Activated T-helper 2 cell treated with anti-CD3 and anti-CD28 coated beads, Interferon-gamma antibody, Interleukin-2, Interleukin-4, amounts not matched to agents 10 μg/mL and 5 μg/mL and 100 μg/mL, durations not matched to agents 14 hours and 24 hours and 36 hours (primary cell): ENCODE measurements around the gene PRM2. TPM values are rescaled to one million over a fixed set of nuclear protein-coding genes. Genes with fewer than 3 reads are reported as not detected.

ENCODE experiments used
- DNase-seq: peaks from one replicate; pipeline ENCODE4 v3.0.0; 2021; ENCODE audit warnings: low spot score
- H3K27ac Mint-ChIP-seq: one replicate; pipeline ENCODE4 v1.8.0; 2021; ENCODE audit warnings: mixed read lengths
- H3K27me3 Mint-ChIP-seq: one replicate; pipeline ENCODE4 v1.8.0; 2021; ENCODE audit warnings: low read depth, mixed read lengths
- H3K36me3 Mint-ChIP-seq: one replicate; pipeline ENCODE4 v1.8.0; 2021; ENCODE audit warnings: low read depth, mixed read lengths
- H3K4me1 Mint-ChIP-seq: one replicate; pipeline ENCODE4 v1.8.0; 2021; ENCODE audit warnings: low read depth, mixed read lengths
- H3K4me3 Mint-ChIP-seq: one replicate; pipeline ENCODE4 v1.8.0; 2021; ENCODE audit warnings: low read depth, mild to moderate bottlenecking, moderate library complexity, mixed read lengths
- H3K9me3 Mint-ChIP-seq: one replicate; pipeline ENCODE4 v1.8.0; 2021; ENCODE audit warnings: mixed read lengths
- intact Hi-C: fragments of 100-400 bp; cut with micrococcal nuclease; formaldehyde crosslinking; loops from one replicate; pipeline ENCODE4 v1.15.1; 2023
- total RNA-seq: library from RNA; stranded (reverse); gene quantifications from 2 replicates; pipeline ENCODE4 v1.2.3, GENCODE V29; 2022

PRM2 gene
- total RNA-seq, 1 donor from 2014 or later = not detected

DNA sequence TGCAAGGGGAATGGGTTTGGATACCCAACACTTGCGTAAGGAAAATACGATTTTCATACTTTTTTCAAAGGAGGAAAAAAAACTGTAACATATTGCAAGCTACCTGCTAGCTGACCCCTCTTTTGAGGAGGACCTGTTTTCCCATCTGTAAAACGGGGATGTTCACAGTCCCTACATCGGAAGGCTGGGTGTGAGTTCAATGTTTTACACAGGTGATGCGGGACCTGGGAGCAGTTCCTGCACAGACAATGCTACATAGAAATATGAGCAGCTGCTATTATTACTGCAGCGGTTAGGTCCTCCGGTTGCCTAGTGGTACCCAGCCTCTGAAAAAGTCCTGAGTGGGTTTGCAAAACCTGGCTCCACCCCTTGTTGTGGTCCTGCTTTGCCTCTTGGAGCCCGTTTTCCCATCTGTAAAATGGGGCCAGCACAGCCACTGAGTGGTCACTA lies 23.8 kb downstream of the PRM2 start:
- H3K4me3 Mint-ChIP-seq = peak overlapping the region; percentile 99
- H3K36me3 Mint-ChIP-seq = peaks cover 75% of the 10 kb centered on the region
- H3K27ac Mint-ChIP-seq = peak overlapping the region; percentile 91
- H3K9me3 Mint-ChIP-seq = no peaks in the 10 kb centered on the region
- intact Hi-C loops = loop anchor here (1.0 to 10.0 kb wide), 9 partner anchors 18 to 542 kb away; partner anchors contain the start of genes CIITA and ZC3H7A
- no peak for DNase-seq
- no peaks in the 10 kb centered on the region for H3K27me3 Mint-ChIP-seq
- peaks cover 37% of the 10 kb centered on the region for H3K4me1 Mint-ChIP-seq

DNA sequence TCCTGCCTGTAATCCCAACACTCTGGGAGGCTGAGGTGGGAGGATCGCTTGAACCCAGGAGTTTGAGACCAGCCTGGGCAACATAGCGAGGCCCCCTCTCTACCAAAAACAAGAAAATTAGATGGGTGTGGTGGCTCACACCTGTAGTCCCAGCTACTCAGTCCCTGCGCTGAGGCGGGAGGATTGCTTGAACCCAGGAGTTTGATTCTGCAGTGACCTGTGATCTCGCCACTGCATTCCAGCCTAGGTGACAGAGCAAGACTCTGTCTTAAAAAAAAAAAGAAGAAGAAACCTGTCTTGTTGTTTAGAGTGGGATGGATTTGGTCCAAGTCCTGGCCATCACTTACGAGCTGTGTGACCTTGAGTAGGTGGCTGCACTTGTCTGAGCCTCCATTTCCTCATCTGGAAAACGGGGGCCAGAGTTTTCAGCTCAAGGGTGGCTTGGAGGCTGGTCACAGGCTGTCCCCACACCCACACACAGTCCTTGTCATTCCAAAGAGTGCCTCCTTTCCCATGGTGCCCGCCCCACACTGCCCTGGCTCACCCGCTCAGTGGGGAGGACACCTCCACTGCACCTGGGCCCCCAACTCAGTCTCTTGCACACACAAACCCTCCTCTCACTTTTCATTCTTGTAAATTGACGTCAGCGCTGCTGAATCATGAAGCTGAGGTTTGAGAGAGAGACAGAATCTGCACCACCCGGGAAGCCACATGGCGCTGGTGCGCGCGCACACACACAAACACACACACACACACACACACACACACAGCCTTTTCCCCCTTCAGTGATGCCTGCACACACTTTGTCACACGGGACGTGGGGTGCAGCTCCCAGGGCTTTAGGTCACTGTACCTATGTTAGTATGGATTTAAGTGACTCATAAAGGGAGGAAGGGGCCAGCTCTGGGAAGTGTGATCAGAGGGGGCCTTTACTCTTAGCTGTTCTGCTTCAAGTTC lies 24.5 kb downstream of the PRM2 start:
- Mint-ChIP-seq H3K27me3 (no peaks in the 10 kb centered on the region), H3K9me3 (no peaks in the 10 kb centered on the region), H3K36me3 (peaks cover 79% of the 10 kb centered on the region), H3K27ac (peak overlapping the region; percentile 91), H3K4me1 (peaks cover 36% of the 10 kb centered on the region), H3K4me3 (peak overlapping the region; percentile 99)
- intact Hi-C loops = loop anchor here (1.0 to 10.0 kb wide), 9 partner anchors 18 to 543 kb away; partner anchors contain the start of genes CIITA and ZC3H7A
- peak; percentile 71 for DNase-seq

DNA sequence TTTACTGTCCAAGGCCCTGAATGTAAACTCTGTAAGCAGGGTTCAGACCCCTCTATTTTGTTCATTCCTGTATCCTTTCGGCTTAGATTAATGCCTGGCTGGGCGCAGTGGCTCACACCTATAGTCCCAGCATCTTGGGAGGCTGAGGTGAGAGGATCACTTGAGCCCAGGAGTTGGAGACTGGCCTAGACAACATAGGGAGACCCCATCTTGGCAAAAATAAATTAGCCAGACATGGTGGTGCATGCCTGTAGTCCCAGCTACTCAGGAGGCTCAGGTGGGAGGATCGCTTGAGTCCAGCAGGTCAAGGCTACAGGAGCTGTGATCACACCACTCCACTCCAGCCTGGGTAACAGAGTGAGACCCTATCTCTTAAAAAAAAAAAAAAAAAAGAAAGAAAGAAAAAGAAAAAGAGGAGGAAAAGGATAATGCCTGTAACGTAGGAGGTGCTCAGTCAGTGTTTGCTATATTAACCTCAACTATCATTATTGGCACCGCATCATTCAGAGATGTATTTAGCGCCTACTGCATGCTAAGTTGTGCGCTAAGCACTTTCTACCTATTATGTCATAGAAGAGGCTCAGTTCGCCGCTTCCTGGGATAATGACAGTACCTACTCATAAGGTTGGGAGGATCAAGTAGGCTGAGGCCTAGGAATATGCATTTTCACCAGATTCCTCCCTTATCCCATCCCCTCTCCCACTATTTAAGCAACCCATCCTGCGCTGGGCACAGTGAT lies 25.3 kb downstream of the PRM2 start:
- DNase-seq = no peak
- peaks cover 82% of the 10 kb centered on the region for H3K36me3 Mint-ChIP-seq
- peak overlapping the region; percentile 91 for H3K27ac Mint-ChIP-seq
- peaks cover 42% of the 10 kb centered on the region for H3K4me1 Mint-ChIP-seq
- H3K4me3 Mint-ChIP-seq = peak overlapping the region; percentile 99
- no peaks in the 10 kb centered on the region for H3K27me3 Mint-ChIP-seq
- intact Hi-C loops = loop anchor here (10.0 kb wide), 2 partner anchors 376 to 544 kb away; partner anchors contain the start of genes CIITA and ZC3H7A
- no peaks in the 10 kb centered on the region for H3K9me3 Mint-ChIP-seq

GRCh38 chr16:11250091-11250785 lies 26.0 kb downstream of the PRM2 start:
- H3K9me3 Mint-ChIP-seq = no peaks in the 10 kb centered on the region
- DNase-seq = no peak
- peak overlapping the region; percentile 81 for H3K27ac Mint-ChIP-seq
- H3K4me3 Mint-ChIP-seq = no peak overlapping the region
- H3K36me3 Mint-ChIP-seq = peaks cover 84% of the 10 kb centered on the region
- intact Hi-C loops = loop anchor here (10.0 kb wide), 2 partner anchors 375 to 545 kb away; partner anchors contain the start of genes CIITA and ZC3H7A
- peaks cover 49% of the 10 kb centered on the region for H3K4me1 Mint-ChIP-seq
- H3K27me3 Mint-ChIP-seq = no peaks in the 10 kb centered on the region

- H3K4me1 Mint-ChIP-seq = peaks cover 52% of the 10 kb centered on the region
- no peak overlapping the region for H3K4me3 Mint-ChIP-seq
These were observed 26.8 kb downstream of the PRM2 start for GRCh38 chr16:11249233-11250061.

DNA sequence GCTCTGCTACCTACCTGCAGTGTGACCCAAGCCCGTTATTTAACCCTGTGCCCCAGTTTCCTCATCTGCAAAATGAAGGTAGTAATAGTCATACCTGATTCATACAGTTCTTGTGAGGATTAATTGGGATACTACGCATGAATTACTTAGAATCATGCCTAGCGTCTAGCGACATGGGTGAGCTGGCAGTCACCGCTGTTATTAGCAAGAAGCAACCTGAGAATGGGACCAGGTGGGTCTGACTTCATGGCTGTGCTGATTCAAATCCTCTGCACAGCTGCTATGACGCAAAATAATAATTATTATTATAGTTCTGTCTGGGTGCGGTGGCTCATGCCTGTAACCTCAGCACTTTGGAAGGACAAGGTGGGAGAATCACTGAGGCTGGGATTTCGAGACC lies 28.1 kb downstream of the PRM2 start:
- Mint-ChIP-seq H3K4me3 (no peak overlapping the region), H3K27ac (no peak overlapping the region), H3K9me3 (no peaks in the 10 kb centered on the region), H3K36me3 (peaks cover 67% of the 10 kb centered on the region), H3K27me3 (no peaks in the 10 kb centered on the region), H3K4me1 (peaks cover 52% of the 10 kb centered on the region)
- no peak for DNase-seq
- intact Hi-C loops = no loop called here

More at GRCh38 chr16:11249233-11250061, 26.8 kb downstream of the PRM2 start:
- Mint-ChIP-seq H3K9me3 (no peaks in the 10 kb centered on the region), H3K36me3 (peaks cover 80% of the 10 kb centered on the region), H3K27me3 (no peaks in the 10 kb centered on the region), H3K27ac (peak overlapping the region; percentile 51)
- DNase-seq = no peak
- intact Hi-C loops = loop anchor here (10.0 kb wide), 2 partner anchors 375 to 545 kb away; partner anchors contain the start of genes CIITA and ZC3H7A

DNA sequence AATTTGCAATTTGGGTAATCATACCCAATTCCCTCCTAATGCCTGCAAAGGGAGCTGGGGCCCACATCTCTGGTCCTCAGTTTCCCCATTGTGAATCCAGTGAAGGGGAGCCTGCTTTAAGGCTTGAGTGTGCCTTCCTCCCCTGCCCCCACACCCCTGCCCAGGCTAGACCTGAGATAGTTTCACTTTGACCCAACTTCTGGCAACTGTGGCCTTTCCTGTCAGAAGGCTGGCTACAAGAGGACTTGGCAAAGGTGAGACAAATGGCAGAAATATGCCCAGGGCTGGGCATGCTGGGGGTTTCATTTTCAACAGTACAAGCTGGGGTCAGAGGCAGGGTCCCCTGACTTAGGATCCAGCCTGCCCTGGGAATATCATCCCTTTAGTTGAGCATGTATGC lies 30.3 kb downstream of the PRM2 start:
- H3K9me3 Mint-ChIP-seq = no peaks in the 10 kb centered on the region
- H3K27ac Mint-ChIP-seq = no peak overlapping the region

DNA sequence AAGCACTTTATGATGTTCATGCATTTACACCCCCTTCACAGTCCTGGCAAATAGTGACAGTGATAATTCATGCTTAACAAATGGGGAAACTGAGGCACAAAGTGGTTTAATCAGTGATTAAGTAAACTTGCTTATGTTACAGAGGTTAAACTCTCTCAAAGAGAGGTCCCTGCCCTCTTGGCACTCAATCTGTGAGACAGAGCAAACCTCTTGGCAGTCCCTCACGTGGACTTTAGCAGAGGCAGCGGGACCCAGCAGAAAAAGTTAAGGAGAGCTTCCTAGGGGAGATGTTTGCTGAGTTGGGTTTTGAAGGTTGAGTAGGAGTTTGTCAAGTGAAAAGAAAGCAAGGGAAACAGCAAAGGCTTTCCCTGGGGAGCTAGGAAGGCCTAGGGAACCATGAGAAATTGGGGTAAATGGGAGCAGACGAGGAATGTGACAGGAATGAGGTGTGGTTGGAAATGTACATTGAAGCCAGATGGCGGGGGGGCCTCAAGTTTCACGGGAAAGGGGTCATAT lies 31.0 kb downstream of the PRM2 start:
- H3K27me3 Mint-ChIP-seq = no peaks in the 10 kb centered on the region
- peaks cover 39% of the 10 kb centered on the region for H3K4me1 Mint-ChIP-seq
- H3K4me3 Mint-ChIP-seq = no peak overlapping the region
- H3K9me3 Mint-ChIP-seq = no peaks in the 10 kb centered on the region
- H3K36me3 Mint-ChIP-seq = peaks cover 40% of the 10 kb centered on the region
- H3K27ac Mint-ChIP-seq = no peak overlapping the region
- DNase-seq = no peak
- intact Hi-C loops = no loop called here

More for the DNA sequence above, 30.3 kb downstream of the PRM2 start:
- Mint-ChIP-seq H3K4me3 (no peak overlapping the region), H3K36me3 (peaks cover 47% of the 10 kb centered on the region), H3K4me1 (peaks cover 40% of the 10 kb centered on the region), H3K27me3 (no peaks in the 10 kb centered on the region)
- DNase-seq = no peak
- intact Hi-C loops = no loop called here

- Mint-ChIP-seq H3K4me1 (peaks cover 47% of the 10 kb centered on the region), H3K9me3 (no peaks in the 10 kb centered on the region), H3K27me3 (no peaks in the 10 kb centered on the region), H3K27ac (no peak overlapping the region), H3K4me3 (no peak overlapping the region), H3K36me3 (peaks cover 17% of the 10 kb centered on the region)
- intact Hi-C loops = no loop called here
- DNase-seq = no peak
These were observed 33.6 kb downstream of the PRM2 start for GRCh38 chr16:11242658-11243057.

GRCh38 chr16:11241480-11242204 lies 34.6 kb downstream of the PRM2 start:
- peaks cover 46% of the 10 kb centered on the region for H3K4me1 Mint-ChIP-seq

More at GRCh38 chr16:11241480-11242204, 34.6 kb downstream of the PRM2 start:
- Mint-ChIP-seq H3K9me3 (no peaks in the 10 kb centered on the region), H3K36me3 (peaks cover 10% of the 10 kb centered on the region), H3K27ac (no peak overlapping the region), H3K27me3 (no peaks in the 10 kb centered on the region), H3K4me3 (no peak overlapping the region)
- intact Hi-C loops = no loop called here
- DNase-seq = no peak
